CD4-positive, alpha-beta T cell (primary cell): ENCODE measurements around the gene OCIAD1. TPM values are rescaled to one million over a fixed set of nuclear protein-coding genes. Genes with fewer than 3 reads are reported as not detected.

Source experiments
- ATAC-seq: fragments of 200-7000 bp; cut with Tn5 transposase; one replicate; pipeline ENCODE4 v1.10.0; 2022; ENCODE audit warnings: mild to moderate bottlenecking; ENCODE audit not compliant: poor library complexity
- CTCF ChIA-PET: fragments of 350-600 bp; sonication (Branson Sonifier 250); formaldehyde crosslinking; loops from one replicate; lab custom pipeline; 2021; ENCODE audit warnings: antibody characterized with exemption, inconsistent platforms; lab: Charles Lee
- POLR2A ChIA-PET: fragments of 350-600 bp; sonication (Branson Sonifier 250); formaldehyde crosslinking; loops from one replicate; lab custom pipeline; 2021; ENCODE audit warnings: antibody characterized with exemption, inconsistent platforms; lab: Charles Lee
- DNase-seq, 14 experiments: peaks; one replicate each; pipeline ENCODE4 v3.0.0-alpha.2; 2013 to 2020; ENCODE audit warnings: mixed read lengths in 2 of 14
- H3K27ac ChIP-seq, 2 donors: one replicate each; pipeline versions ENCODE4 v1.5.1 to v1.7.0; 2013; ENCODE audit warnings: low read length in 2 of 2, low read depth in 1 of 2, mild to moderate bottlenecking in 1 of 2
- H3K27me3 ChIP-seq, 2 experiments: 1 replicate in 1 of 2; 2 replicates in 1 of 2; pipeline versions ENCODE4 v1.6.1 to v1.7.0; 2013; ENCODE audit warnings: low read length in 2 of 2, control low read depth in 1 of 2, mild to moderate bottlenecking in 1 of 2, moderate library complexity in 1 of 2; ENCODE audit not compliant: insufficient read depth in 2 of 2, control insufficient read depth in 1 of 2
- H3K36me3 ChIP-seq: one replicate; pipeline ENCODE4 v1.6.1; 2013; ENCODE audit warnings: low read length, control low read depth; ENCODE audit not compliant: insufficient read depth
- H3K4me1 ChIP-seq: one replicate; pipeline ENCODE4 v1.6.1; 2013; ENCODE audit warnings: low read length, control low read depth; ENCODE audit not compliant: insufficient read depth
- H3K4me3 ChIP-seq: one replicate; pipeline ENCODE4 v1.5.1; 2013; ENCODE audit warnings: mild to moderate bottlenecking, low read length, moderate library complexity
- H3K9me3 ChIP-seq, 2 experiments: 1 replicate in 1 of 2; 2 replicates in 1 of 2; pipeline versions ENCODE4 v1.6.1 to v1.7.0; 2013; ENCODE audit warnings: low read length in 2 of 2, mild to moderate bottlenecking in 2 of 2, control low read depth in 1 of 2, moderate library complexity in 1 of 2; ENCODE audit not compliant: control insufficient read depth in 1 of 2, insufficient read depth in 1 of 2
- H3K27ac Mint-ChIP-seq: one replicate; pipeline ENCODE4 v1.8.0; 2020; ENCODE audit warnings: mixed read lengths
- H3K27me3 Mint-ChIP-seq: one replicate; pipeline ENCODE4 v1.8.0; 2021; ENCODE audit warnings: mixed read lengths
- H3K36me3 Mint-ChIP-seq: one replicate; pipeline ENCODE4 v1.8.0; 2021; ENCODE audit warnings: low read depth, mixed read lengths
- H3K4me1 Mint-ChIP-seq: one replicate; pipeline ENCODE4 v1.8.0; 2021; ENCODE audit warnings: low read depth, mixed read lengths
- H3K4me3 Mint-ChIP-seq: one replicate; pipeline ENCODE4 v1.8.0; 2020; ENCODE audit warnings: mild to moderate bottlenecking, mixed read lengths
- H3K9me3 Mint-ChIP-seq: one replicate; pipeline ENCODE4 v1.8.0; 2020; ENCODE audit warnings: mixed read lengths
- intact Hi-C, 2 experiments: fragments of 100-400 bp; cut with DNase I in 1 of 2; cut with micrococcal nuclease in 1 of 2; formaldehyde crosslinking; loops; one replicate each; pipeline versions ENCODE4 v1.15.1 to v1.9.0; 2023 to 2025; cut with DNase I, micrococcal nuclease
- total RNA-seq, 174 experiments: library from RNA in 2 of 174; stranded (reverse) in 2 of 174; gene quantifications; one replicate each; pipeline ENCODE4 v1.2.3 and lab custom pipeline; 2021 to 2026
- TF ChIP-seq, protein P1 (sequence below): fragments of 200-600 bp; IDR thresholded peaks from one replicate; pipeline ENCODE4 v1.8.0; 2022; ENCODE audit warnings: antibody characterized with exemption, mild to moderate bottlenecking

The OCIAD1 gene
- total RNA-seq, 2 experiments from 2014 or later: 85.7 to 89.9 TPM

DNA sequence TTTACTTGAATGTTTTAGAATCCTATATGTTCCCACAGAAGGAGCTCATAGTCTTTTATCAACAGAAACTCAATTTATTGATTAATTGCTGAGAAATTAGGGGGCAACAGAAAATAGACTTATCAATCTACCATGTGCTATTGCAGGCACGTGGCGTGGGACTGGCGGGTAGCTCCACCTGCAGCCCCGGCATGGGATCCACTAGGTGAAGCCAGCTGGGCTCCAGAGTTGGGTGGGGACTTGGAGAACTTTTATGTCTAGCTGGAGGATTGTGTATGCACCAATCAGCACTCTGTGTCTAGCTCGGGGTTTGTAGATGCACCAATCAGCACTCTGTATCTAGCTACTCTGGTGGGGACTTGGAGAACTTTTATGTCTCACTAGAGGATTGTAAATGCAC is 3.3 kb upstream of the OCIAD1 start:
- H3K4me1 ChIP-seq: peaks cover 9% of the 10 kb centered on the region
- Mint-ChIP-seq H3K27ac (no peak overlapping the region), H3K9me3 (peaks cover 2% of the 10 kb centered on the region), H3K27me3 (peaks cover 10% of the 10 kb centered on the region), H3K4me1 (peaks cover 30% of the 10 kb centered on the region), H3K4me3 (no peak overlapping the region), H3K36me3 (peaks cover 22% of the 10 kb centered on the region)
- H3K4me3 ChIP-seq: no peak overlapping the region
- CTCF ChIA-PET: no interaction called here
- DNase-seq (no peak), ATAC-seq (no peak)
- H3K27me3 ChIP-seq: no peaks in the 10 kb centered on the region
- intact Hi-C loops: loop anchor here in 1 of 2 experiments (2.0 kb wide), 1 partner anchor 77 kb away; no protein-coding TSS in a partner anchor
- peaks cover 0 to 3% of the 10 kb centered on the region in 2 experiments for H3K9me3 ChIP-seq
- H3K36me3 ChIP-seq: no peaks in the 10 kb centered on the region
- no peak overlapping the region for H3K27ac ChIP-seq
- TF ChIP-seq, protein P1, sequence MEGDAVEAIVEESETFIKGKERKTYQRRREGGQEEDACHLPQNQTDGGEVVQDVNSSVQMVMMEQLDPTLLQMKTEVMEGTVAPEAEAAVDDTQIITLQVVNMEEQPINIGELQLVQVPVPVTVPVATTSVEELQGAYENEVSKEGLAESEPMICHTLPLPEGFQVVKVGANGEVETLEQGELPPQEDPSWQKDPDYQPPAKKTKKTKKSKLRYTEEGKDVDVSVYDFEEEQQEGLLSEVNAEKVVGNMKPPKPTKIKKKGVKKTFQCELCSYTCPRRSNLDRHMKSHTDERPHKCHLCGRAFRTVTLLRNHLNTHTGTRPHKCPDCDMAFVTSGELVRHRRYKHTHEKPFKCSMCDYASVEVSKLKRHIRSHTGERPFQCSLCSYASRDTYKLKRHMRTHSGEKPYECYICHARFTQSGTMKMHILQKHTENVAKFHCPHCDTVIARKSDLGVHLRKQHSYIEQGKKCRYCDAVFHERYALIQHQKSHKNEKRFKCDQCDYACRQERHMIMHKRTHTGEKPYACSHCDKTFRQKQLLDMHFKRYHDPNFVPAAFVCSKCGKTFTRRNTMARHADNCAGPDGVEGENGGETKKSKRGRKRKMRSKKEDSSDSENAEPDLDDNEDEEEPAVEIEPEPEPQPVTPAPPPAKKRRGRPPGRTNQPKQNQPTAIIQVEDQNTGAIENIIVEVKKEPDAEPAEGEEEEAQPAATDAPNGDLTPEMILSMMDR: no peak
- POLR2A ChIA-PET: interaction anchor here (5.2 kb wide), 1 partner anchor 47 kb away, joined by 51 read pairs; the partner anchor contains the start of gene FRYL

DNA sequence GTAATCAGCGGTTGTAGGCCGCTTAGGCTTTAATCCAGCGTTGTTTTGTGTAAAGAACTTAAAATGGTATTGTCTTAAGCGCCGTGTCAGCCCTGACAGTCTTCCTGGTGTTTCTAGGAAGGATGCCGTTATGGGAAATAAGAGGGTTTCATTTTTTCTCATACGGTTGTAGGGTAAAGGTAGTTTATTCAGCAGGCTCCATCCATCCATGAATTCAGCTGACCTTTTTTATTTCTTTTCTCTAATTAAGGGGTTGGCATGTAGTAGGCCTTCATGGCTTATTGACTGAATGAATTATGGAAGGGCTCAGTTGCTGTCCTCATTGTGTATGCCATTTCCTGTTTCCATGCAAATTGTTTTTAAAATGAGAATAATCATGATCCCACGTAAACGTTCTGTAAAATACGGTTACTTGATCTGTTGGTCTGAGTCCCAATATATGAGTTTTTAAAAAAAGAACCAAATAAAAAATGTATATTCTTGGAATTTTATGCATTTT is 693 bp downstream of the OCIAD1 start:
- TF ChIP-seq, protein P1: no peak
- Mint-ChIP-seq H3K36me3 (peaks cover 58% of the 10 kb centered on the region), H3K9me3 (peaks cover 2% of the 10 kb centered on the region), H3K27me3 (peaks cover 9% of the 10 kb centered on the region), H3K27ac (peak overlapping the region; percentile 100), H3K4me3 (peak overlapping the region; percentile 100), H3K4me1 (peaks cover 38% of the 10 kb centered on the region)
- H3K4me3 ChIP-seq: peak overlapping the region; percentile 68
- H3K4me1 ChIP-seq: peaks cover 13% of the 10 kb centered on the region
- POLR2A ChIA-PET: interaction anchor here (1.8 to 5.2 kb wide), 2 partner anchors 51 to 75 kb away, joined by 13 to 51 read pairs; partner anchors contain the start of genes FRYL and OCIAD2
- peak overlapping the region; percentile 93 for H3K27ac ChIP-seq
- H3K9me3 ChIP-seq: peaks cover 0 to 3% of the 10 kb centered on the region in 2 experiments
- peaks cover 32% of the 10 kb centered on the region for H3K36me3 ChIP-seq
- no peak for DNase-seq
- CTCF ChIA-PET: interaction anchor here (1.7 kb wide), 1 partner anchor 75 kb away, joined by 5 read pairs; the partner anchor contains the start of gene OCIAD2
- intact Hi-C loops: loop anchor here (2.0 to 10.0 kb wide), 7 partner anchors 51 to 917 kb away; partner anchors contain the start of genes NFXL1 (in 2 of the 2), FRYL (in 1 of the 2), OCIAD2 (in 1 of the 2) and SLAIN2 (in 1 of the 2)
- no peaks in the 10 kb centered on the region for H3K27me3 ChIP-seq
- ATAC-seq: no peak

DNA sequence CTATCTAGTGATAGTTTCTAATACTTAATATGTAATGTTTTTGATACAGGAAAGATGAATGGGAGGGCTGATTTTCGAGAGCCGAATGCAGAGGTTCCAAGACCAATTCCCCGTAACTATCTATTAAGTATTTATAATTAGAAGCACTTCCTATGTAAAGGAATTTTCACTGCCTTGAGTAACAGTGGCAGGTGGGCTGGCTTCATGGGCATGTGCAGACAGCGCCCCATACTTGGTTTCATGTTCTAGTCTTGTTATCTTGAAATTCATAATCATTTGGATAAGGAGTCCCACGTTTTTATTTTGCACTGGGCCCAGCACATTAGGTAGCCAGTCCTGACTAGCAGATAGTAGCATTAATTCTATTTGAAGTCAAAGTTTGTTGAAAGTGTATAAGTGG is 1.7 kb downstream of the OCIAD1 start:
- Mint-ChIP-seq H3K4me3 (peak overlapping the region; percentile 100), H3K4me1 (peaks cover 40% of the 10 kb centered on the region), H3K27ac (peak overlapping the region; percentile 100), H3K9me3 (peaks cover 2% of the 10 kb centered on the region), H3K36me3 (peaks cover 67% of the 10 kb centered on the region), H3K27me3 (peaks cover 3% of the 10 kb centered on the region)
- intact Hi-C loops: loop anchor here (5.0 to 10.0 kb wide), 4 partner anchors 138 to 918 kb away; partner anchors contain the start of gene NFXL1 (in 2 of the 2)
- TF ChIP-seq, protein P1: no peak
- H3K36me3 ChIP-seq: peaks cover 40% of the 10 kb centered on the region
- H3K27ac ChIP-seq: no peak overlapping the region
- no peak for DNase-seq
- POLR2A ChIA-PET: interaction anchor here (5.2 kb wide), 1 partner anchor 52 kb away, joined by 51 read pairs; the partner anchor contains the start of gene FRYL
- peaks cover 13% of the 10 kb centered on the region for H3K4me1 ChIP-seq
- no peaks in the 10 kb centered on the region for H3K27me3 ChIP-seq
- CTCF ChIA-PET: interaction anchor here (1.7 kb wide), 1 partner anchor 74 kb away, joined by 5 read pairs; the partner anchor contains the start of gene OCIAD2
- no peak overlapping the region for H3K4me3 ChIP-seq
- peaks cover 0 to 2% of the 10 kb centered on the region in 2 experiments for H3K9me3 ChIP-seq
- ATAC-seq: no peak
